ENCODE results near the gene ABI3BP.

- TF ChIP-seq MAX (IDR thresholded peaks at IDR 0.05; ENCODE audit: low read depth) (no peak), EZH2phosphoT487 (IDR thresholded peaks at IDR 0.05; ENCODE audit: borderline replicate concordance, low read depth) (no peak), CTCF (IDR thresholded peaks at IDR 0.05) (no peak), CHD2 (IDR thresholded peaks at IDR 0.05; ENCODE audit: low read length, partially characterized antibody) (no peak), USF1 (IDR thresholded peaks at IDR 0.05; ENCODE audit: borderline replicate concordance, low read depth) (no peak), USF2 (IDR thresholded peaks at IDR 0.05; ENCODE audit: borderline replicate concordance, low read depth, low read length) (no peak), YY1 (IDR thresholded peaks at IDR 0.05; ENCODE audit: low read depth) (no peak), JUND (IDR thresholded peaks at IDR 0.05) (no peak), REST (IDR thresholded peaks at IDR 0.05; ENCODE audit: low read depth, low read length) (no peak), TAF1 (IDR thresholded peaks at IDR 0.05; ENCODE audit: borderline replicate concordance, low read depth, low read length) (no peak), NFIC (IDR thresholded peaks at IDR 0.05; ENCODE audit: borderline replicate concordance) (no peak)
Observed at GRCh38 chr3:101009386-101009785, 16.2 kb upstream of the ABI3BP start.
